Upper lobe of right lung (tissue), 1 donor: ENCODE measurements around the gene GPR176. TPM values are rescaled to one million over a fixed set of nuclear protein-coding genes. Genes with fewer than 3 reads are reported as not detected.

Source experiments
- ATAC-seq: fragments of 200-7000 bp; cut with Tn5 transposase; one replicate; pipeline ENCODE4 v1.9.1; 2020; ENCODE audit warnings: mild to moderate bottlenecking, moderate library complexity
- DNase-seq: peaks from one replicate; pipeline ENCODE4 v3.0.0-alpha.2; 2020
- H3K27ac ChIP-seq: fragments of 200-600 bp; one replicate; pipeline ENCODE4 v1.8.0; 2022
- H3K27me3 ChIP-seq: fragments of 200-600 bp; one replicate; pipeline ENCODE4 v1.8.0; 2022; ENCODE audit warnings: mild to moderate bottlenecking
- H3K36me3 ChIP-seq: fragments of 200-600 bp; one replicate; pipeline ENCODE4 v1.8.0; 2022
- H3K4me1 ChIP-seq: fragments of 200-600 bp; one replicate; pipeline ENCODE4 v1.8.0; 2022
- H3K4me3 ChIP-seq: fragments of 200-600 bp; one replicate; pipeline ENCODE4 v1.8.0; 2022; ENCODE audit warnings: mild to moderate bottlenecking
- H3K9me3 ChIP-seq: fragments of 200-600 bp; one replicate; pipeline ENCODE4 v1.8.0; 2022
- CTCF ChIP-seq: fragments of 200-600 bp; IDR thresholded peaks from one replicate; pipeline ENCODE4 v1.8.0; 2022; ENCODE audit warnings: antibody characterized with exemption
- intact Hi-C: fragments of 100-400 bp; cut with DNase I; formaldehyde crosslinking; loops from one replicate; pipeline ENCODE4 v1.11.0; 2022
- total RNA-seq: library from RNA; stranded (reverse); fragmentation: NEBNext Ultra II Directional; extraction: Animal tissue kit (Norgen Biotek cat#: 25700); gene quantifications from one replicate; pipeline ENCODE4 v1.2.1, GENCODE V29; 2021
- donor health status: DM: no; HTN: yes; CAD: no; lungs with severe emphysema.

GPR176 gene
- total RNA-seq, 1 donor from 2014 or later: 4.6 TPM

- ATAC-seq (no peak), DNase-seq (no peak)
- intact Hi-C loops: no loop called here
These were observed 22.2 kb upstream of the GPR176 start for GRCh38 chr15:39942101-39942752.

GRCh38 chr15:39939487-39940452, 19.7 kb upstream of the GPR176 start:
- H3K4me1 ChIP-seq: peaks cover 18% of the 10 kb centered on the region
- H3K36me3 ChIP-seq: peaks cover 40% of the 10 kb centered on the region
- DNase-seq (no peak), ATAC-seq (no peak)
- H3K27ac ChIP-seq: no peak overlapping the region
- H3K27me3 ChIP-seq: no peaks in the 10 kb centered on the region
- H3K4me3 ChIP-seq: no peak overlapping the region
- TF ChIP-seq CTCF: no peak
- intact Hi-C loops: no loop called here
- H3K9me3 ChIP-seq: no peaks in the 10 kb centered on the region

More at GRCh38 chr15:39942101-39942752, 22.2 kb upstream of the GPR176 start:
- TF ChIP-seq CTCF: no peak
- Histone ChIP-seq H3K4me1 (peaks cover 9% of the 10 kb centered on the region), H3K9me3 (no peaks in the 10 kb centered on the region), H3K27ac (no peak overlapping the region), H3K36me3 (peaks cover 61% of the 10 kb centered on the region), H3K27me3 (no peaks in the 10 kb centered on the region), H3K4me3 (no peak overlapping the region)

- DNase-seq: no peak
- peaks cover 19% of the 10 kb centered on the region for H3K4me1 ChIP-seq
- ATAC-seq: no peak
- H3K4me3 ChIP-seq: no peak overlapping the region
- no peaks in the 10 kb centered on the region for H3K27me3 ChIP-seq
- intact Hi-C loops: no loop called here
- TF ChIP-seq CTCF: no peak
- no peaks in the 10 kb centered on the region for H3K9me3 ChIP-seq
- H3K27ac ChIP-seq: no peak overlapping the region
- peaks cover 21% of the 10 kb centered on the region for H3K36me3 ChIP-seq
These were observed 17.6 kb upstream of the GPR176 start for GRCh38 chr15:39937696-39938095.

- H3K27ac ChIP-seq: no peak overlapping the region
- TF ChIP-seq CTCF: no peak
- no peak for ATAC-seq
- intact Hi-C loops: no loop called here
- H3K27me3 ChIP-seq: no peaks in the 10 kb centered on the region
- DNase-seq: no peak
- H3K4me3 ChIP-seq: no peak overlapping the region
- H3K4me1 ChIP-seq: peaks cover 19% of the 10 kb centered on the region
- no peaks in the 10 kb centered on the region for H3K9me3 ChIP-seq
- H3K36me3 ChIP-seq: peaks cover 20% of the 10 kb centered on the region
These were observed 16.6 kb upstream of the GPR176 start for GRCh38 chr15:39936681-39937080.

GRCh38 chr15:39936187-39936586, 16.1 kb upstream of the GPR176 start:
- H3K27me3 ChIP-seq: no peaks in the 10 kb centered on the region
- no peaks in the 10 kb centered on the region for H3K9me3 ChIP-seq
- peaks cover 18% of the 10 kb centered on the region for H3K36me3 ChIP-seq
- DNase-seq (no peak), ATAC-seq (no peak)
- intact Hi-C loops: no loop called here
- no peak overlapping the region for H3K4me3 ChIP-seq
- peaks cover 19% of the 10 kb centered on the region for H3K4me1 ChIP-seq
- H3K27ac ChIP-seq: no peak overlapping the region
- no peak for TF ChIP-seq CTCF
